ENCODE data around the gene LLPH. TPM values are rescaled to one million over a fixed set of nuclear protein-coding genes. Genes with fewer than 3 reads are reported as not detected.

Gene LLPH
- total and polyA plus RNA-seq, 9 donors = 3.3 to 56.0 (median 21.5) TPM

GRCh38 chr12:66127650-66128049 lies 2.9 kb downstream of the LLPH start:
- H3K4me1 ChIP-seq (ENCODE audit: insufficient read depth) = peaks cover 1% of the 10 kb centered on the region
- H3K9me3 ChIP-seq = no peaks in the 10 kb centered on the region
- H3K27ac ChIP-seq = no peak overlapping the region
- intact Hi-C loops (cut with DNase I) = no loop called here
- no peak for TF ChIP-seq CTCF (IDR thresholded peaks at IDR 0.05)
- TF ChIP-seq EP300 (IDR thresholded peaks at IDR 0.05) = no peak
- TF ChIP-seq POLR2A (IDR thresholded peaks at IDR 0.05) = no peak
- no peaks in the 10 kb centered on the region for H3K27me3 ChIP-seq
- WGBS, 3 donors = 0 to 13% (median 10%) methylated on average over 1 of the region's 1 CpG
- no peaks in the 10 kb centered on the region for H3K36me3 ChIP-seq
- DNase-seq = peak in 1 of 5 donors; percentile 27
- no peak overlapping the region for H3K4me3 ChIP-seq

- no peaks in the 10 kb centered on the region for H3K27me3 ChIP-seq
- H3K4me3 ChIP-seq = no peak overlapping the region
- no peaks in the 10 kb centered on the region for H3K4me1 ChIP-seq (ENCODE audit: insufficient read depth)
- 35 to 61% (median 59%) methylated on average over 1 of the region's 1 CpG for WGBS, 3 donors
- TF ChIP-seq CTCF (IDR thresholded peaks at IDR 0.05) (no peak), EP300 (IDR thresholded peaks at IDR 0.05) (no peak), POLR2A (IDR thresholded peaks at IDR 0.05) (no peak)
- no peaks in the 10 kb centered on the region for H3K36me3 ChIP-seq
- no peaks in the 10 kb centered on the region for H3K9me3 ChIP-seq
- intact Hi-C loops (cut with DNase I) = no loop called here
- H3K27ac ChIP-seq = no peak overlapping the region
- DNase-seq = no peak
These were observed 10.1 kb downstream of the LLPH start for GRCh38 chr12:66120477-66120876.

DNA sequence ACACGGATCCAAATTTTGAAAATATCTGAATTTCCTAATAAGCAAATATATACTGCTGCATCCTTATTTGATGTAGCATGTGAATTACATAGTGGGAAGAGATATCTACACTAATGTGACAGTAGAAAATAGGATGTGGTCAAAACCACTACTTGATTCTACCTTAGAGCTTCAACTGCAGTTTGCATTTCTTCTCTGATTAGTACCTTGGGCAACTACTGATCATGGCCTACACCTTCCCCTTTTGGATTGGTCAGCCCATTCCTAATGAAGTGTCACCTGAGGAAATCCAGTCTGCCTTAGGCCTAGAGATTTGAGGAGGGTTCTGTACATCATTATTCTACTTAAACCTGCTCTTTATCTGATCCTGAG lies 10.7 kb downstream of the LLPH start:
- Histone ChIP-seq H3K4me1 (ENCODE audit: insufficient read depth) (no peaks in the 10 kb centered on the region), H3K27ac (no peak overlapping the region), H3K4me3 (no peak overlapping the region), H3K36me3 (no peaks in the 10 kb centered on the region), H3K27me3 (no peaks in the 10 kb centered on the region), H3K9me3 (no peaks in the 10 kb centered on the region)
- 74 to 89% (median 83%) methylated on average over 1 of the region's 1 CpG for WGBS, 3 donors
- intact Hi-C loops (cut with DNase I) = no loop called here
- no peak for DNase-seq
- TF ChIP-seq POLR2A (IDR thresholded peaks at IDR 0.05) = no peak
- TF ChIP-seq CTCF (IDR thresholded peaks at IDR 0.05) = no peak
- no peak for TF ChIP-seq EP300 (IDR thresholded peaks at IDR 0.05)

DNA sequence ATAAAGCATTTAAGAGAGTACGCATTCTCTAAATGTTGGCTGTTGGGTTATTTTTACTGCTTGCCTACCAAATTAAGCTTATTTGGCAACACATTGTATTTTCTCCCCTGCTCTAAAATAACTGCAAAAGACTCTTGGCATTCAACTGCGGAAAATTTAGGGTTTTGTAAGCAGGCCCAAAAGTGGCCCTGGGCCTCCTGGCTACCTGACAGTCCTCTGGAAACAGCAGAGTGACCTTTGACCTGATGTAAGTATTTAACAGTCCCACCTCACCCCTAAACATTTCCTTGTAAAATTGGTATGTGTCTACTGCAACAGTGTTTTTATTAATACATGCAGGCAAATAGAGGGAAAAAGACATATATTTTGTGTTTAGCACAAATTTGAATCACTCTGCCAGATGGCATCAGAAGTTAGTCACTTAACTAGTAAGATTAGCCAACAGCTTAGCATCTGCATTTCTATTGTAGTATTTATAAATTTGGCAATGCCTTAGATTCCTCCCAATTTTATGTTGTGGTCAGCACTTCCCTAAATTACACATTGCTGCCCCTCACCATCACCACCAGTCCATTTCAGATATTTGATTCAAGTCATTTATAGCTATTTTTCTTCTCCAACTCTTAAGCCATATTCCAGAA lies 11.2 kb downstream of the LLPH start:
- H3K4me1 ChIP-seq (ENCODE audit: insufficient read depth) = no peaks in the 10 kb centered on the region
- TF ChIP-seq POLR2A (IDR thresholded peaks at IDR 0.05) = no peak
- DNase-seq = no peak
- H3K9me3 ChIP-seq = no peaks in the 10 kb centered on the region
- no peak overlapping the region for H3K27ac ChIP-seq
- WGBS, 3 donors = 65 to 84% (median 84%) methylated on average over 2 of the region's 2 CpGs
- intact Hi-C loops (cut with DNase I) = no loop called here
- no peaks in the 10 kb centered on the region for H3K36me3 ChIP-seq
- no peak overlapping the region for H3K4me3 ChIP-seq
- no peaks in the 10 kb centered on the region for H3K27me3 ChIP-seq

GRCh38 chr12:66118240-66118891 lies 12.2 kb downstream of the LLPH start:
- Histone ChIP-seq H3K27me3 (no peaks in the 10 kb centered on the region), H3K4me1 (ENCODE audit: insufficient read depth) (no peaks in the 10 kb centered on the region), H3K4me3 (no peak overlapping the region), H3K36me3 (no peaks in the 10 kb centered on the region), H3K27ac (no peak overlapping the region), H3K9me3 (no peaks in the 10 kb centered on the region)
- intact Hi-C loops (cut with DNase I) = no loop called here
- TF ChIP-seq POLR2A (IDR thresholded peaks at IDR 0.05) (no peak), EP300 (IDR thresholded peaks at IDR 0.05) (no peak), CTCF (IDR thresholded peaks at IDR 0.05) (no peak)
- 92 to 98% (median 94%) methylated on average over 9 of the region's 9 CpGs for WGBS, 3 donors
- DNase-seq = no peak
